Measurements from ENCODE around the gene RBMS1. TPM values are rescaled to one million over a fixed set of nuclear protein-coding genes. Genes with fewer than 3 reads are reported as not detected.

RBMS1 gene
- total RNA-seq, 4 donors from 2014 or later, result 26.3 to 52.5 (median 37.5) TPM

DNA sequence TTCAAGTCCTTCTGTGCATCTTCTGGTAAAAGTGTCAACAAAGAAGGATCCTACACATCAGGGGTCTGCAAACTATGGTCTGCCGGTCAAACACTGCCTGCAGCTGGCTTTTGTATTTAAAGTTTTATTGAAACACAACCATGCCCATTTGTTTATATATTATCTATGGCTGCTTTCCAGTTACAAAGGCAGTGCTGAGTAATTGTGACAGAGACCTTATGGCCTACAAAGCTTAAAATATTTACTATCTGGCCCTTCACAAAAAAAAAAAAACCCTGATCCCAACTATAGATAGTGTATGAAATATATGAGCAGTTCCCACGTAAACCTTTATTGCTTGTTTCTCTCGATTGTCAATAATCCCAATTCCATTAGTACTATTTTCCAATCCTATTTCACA, 101.4 kb downstream of the RBMS1 start:
- Histone ChIP-seq H3K27me3 (no peaks in the 10 kb centered on the region), H3K27ac (no peak overlapping the region), H3K4me3 (no peak overlapping the region), H3K4me1 (peaks cover 23 to 86% (median 56%) of the 10 kb centered on the region in 3 donors), H3K36me3 (no peaks in the 10 kb centered on the region), H3K9me3 (no peaks in the 10 kb centered on the region)
- 83 to 84% methylated on average over 3 of the region's 3 CpGs for WGBS, 2 donors
- TF ChIP-seq POLR2A (IDR thresholded peaks at IDR 0.05), result no peak
- TF ChIP-seq CTCF (IDR thresholded peaks at IDR 0.05), result no peak
- intact Hi-C loops (cut with DNase I), result no loop called here
- DNase-seq, result no peak

- no peak for TF ChIP-seq CTCF (IDR thresholded peaks at IDR 0.05)
- TF ChIP-seq POLR2A (IDR thresholded peaks at IDR 0.05), result no peak
- Histone ChIP-seq H3K27ac (peak overlapping the region in 2 of 4 donors; percentile 10 to 36), H3K4me3 (no peak overlapping the region), H3K36me3 (no peaks in the 10 kb centered on the region), H3K4me1 (peaks cover 20 to 91% (median 59%) of the 10 kb centered on the region in 3 donors), H3K27me3 (no peaks in the 10 kb centered on the region), H3K9me3 (no peaks in the 10 kb centered on the region)
- WGBS, 2 donors, result 54 to 55% methylated on average over 7 of the region's 7 CpGs
- DNase-seq, result no peak
- intact Hi-C loops (cut with DNase I), result no loop called here
These were observed 102.8 kb downstream of the RBMS1 start for GRCh38 chr2:160390544-160391455.

DNA sequence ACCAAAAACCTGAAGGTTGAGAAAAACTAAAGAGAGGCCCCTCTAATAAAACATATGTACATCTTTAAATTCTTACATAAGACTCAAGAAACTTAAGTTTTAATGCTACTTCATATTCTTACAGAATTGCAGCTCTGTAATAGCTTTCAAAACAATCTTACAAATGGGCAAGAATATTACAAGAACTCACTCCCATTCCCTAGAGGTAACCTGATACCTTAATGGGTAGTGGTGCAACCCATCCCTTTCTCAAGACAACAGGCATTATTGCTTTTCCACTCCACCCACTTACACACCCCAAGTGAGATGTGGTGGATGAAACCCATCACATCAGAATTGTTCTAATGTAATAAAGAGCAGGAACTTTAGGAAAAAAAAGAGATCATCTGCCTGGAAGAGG, 103.7 kb downstream of the RBMS1 start:
- Histone ChIP-seq H3K27me3 (no peaks in the 10 kb centered on the region), H3K4me3 (no peak overlapping the region), H3K36me3 (no peaks in the 10 kb centered on the region), H3K9me3 (no peaks in the 10 kb centered on the region), H3K4me1 (peaks cover 20 to 92% (median 59%) of the 10 kb centered on the region in 3 donors), H3K27ac (peak overlapping the region in 1 of 4 donors; percentile 2)
- intact Hi-C loops (cut with DNase I), result no loop called here
- DNase-seq, result no peak
- no peak for TF ChIP-seq POLR2A (IDR thresholded peaks at IDR 0.05)
- no peak for TF ChIP-seq CTCF (IDR thresholded peaks at IDR 0.05)

- peak overlapping the region in 1 of 4 donors; percentile 38 for H3K4me3 ChIP-seq
- H3K4me1 ChIP-seq, result peaks cover 20 to 80% (median 53%) of the 10 kb centered on the region in 3 donors
- H3K9me3 ChIP-seq, result no peaks in the 10 kb centered on the region
- no peaks in the 10 kb centered on the region for H3K36me3 ChIP-seq
- H3K27me3 ChIP-seq, result no peaks in the 10 kb centered on the region
- DNase-seq, result no peak
- intact Hi-C loops (cut with DNase I), result no loop called here
- H3K27ac ChIP-seq, result peak overlapping the region; percentile 66 to 90 (median 82)
- 56 to 69% methylated on average over 11 to 12 of the region's 12 CpGs for WGBS, 2 donors
- no peak for TF ChIP-seq POLR2A (IDR thresholded peaks at IDR 0.05)
- TF ChIP-seq CTCF (IDR thresholded peaks at IDR 0.05), result no peak
These were observed 104.9 kb downstream of the RBMS1 start for GRCh38 chr2:160388464-160389263.

Measured in esophagus squamous epithelium (tissue), 5 donors.